Panc1 (cell line): ENCODE data around the gene MAPK10.

Experiments used
- POLR2AphosphoS5 ChIP-seq: IDR thresholded peaks from 2 replicates; pipeline ENCODE4 v1.6.1; 2012; ENCODE audit warnings: mild to moderate bottlenecking, low read depth, low read length, moderate library complexity
- TCF7L2 ChIP-seq: IDR thresholded peaks from 2 replicates; pipeline ENCODE4 v1.6.1; 2011; ENCODE audit warnings: mild to moderate bottlenecking, low read depth, low read length, inconsistent platforms
- TF ChIP-seq, protein P1 (sequence below): fragments of 450-650 bp; IDR thresholded peaks from 2 replicates; pipeline ENCODE4 v1.5.1; 2017; ENCODE audit warnings: mild to moderate bottlenecking
- TF ChIP-seq, protein P2 (sequence below), 2 experiments: IDR thresholded peaks; 2 replicates each; pipeline ENCODE4 v1.6.1; 2011 to 2012; ENCODE audit warnings: low read depth in 2 of 2, control low read depth in 1 of 2, low read length in 1 of 2, mild to moderate bottlenecking in 1 of 2, moderate library complexity in 1 of 2; ENCODE audit not compliant: insufficient read depth in 1 of 2

DNA sequence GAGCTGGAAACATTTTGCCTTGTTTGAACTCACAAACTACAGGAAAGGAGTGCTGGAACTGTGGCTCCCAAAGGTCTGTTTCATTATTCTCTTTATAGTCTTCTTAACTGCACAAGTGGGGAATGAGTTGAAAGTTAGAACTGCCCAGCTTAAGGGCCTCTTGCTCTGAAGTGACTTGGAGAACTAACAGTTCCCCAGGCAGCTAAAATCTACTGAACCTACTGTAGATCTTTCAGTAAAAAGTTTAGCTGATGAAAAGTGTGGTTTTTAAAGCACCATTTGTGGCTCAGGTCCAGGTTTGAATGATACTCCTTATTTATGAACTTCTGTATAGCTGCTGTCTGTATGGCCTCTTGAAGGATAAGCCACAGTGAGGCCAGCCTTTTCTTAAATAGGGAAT, 353.8 kb downstream of the MAPK10 start:
- TF ChIP-seq, protein P1, sequence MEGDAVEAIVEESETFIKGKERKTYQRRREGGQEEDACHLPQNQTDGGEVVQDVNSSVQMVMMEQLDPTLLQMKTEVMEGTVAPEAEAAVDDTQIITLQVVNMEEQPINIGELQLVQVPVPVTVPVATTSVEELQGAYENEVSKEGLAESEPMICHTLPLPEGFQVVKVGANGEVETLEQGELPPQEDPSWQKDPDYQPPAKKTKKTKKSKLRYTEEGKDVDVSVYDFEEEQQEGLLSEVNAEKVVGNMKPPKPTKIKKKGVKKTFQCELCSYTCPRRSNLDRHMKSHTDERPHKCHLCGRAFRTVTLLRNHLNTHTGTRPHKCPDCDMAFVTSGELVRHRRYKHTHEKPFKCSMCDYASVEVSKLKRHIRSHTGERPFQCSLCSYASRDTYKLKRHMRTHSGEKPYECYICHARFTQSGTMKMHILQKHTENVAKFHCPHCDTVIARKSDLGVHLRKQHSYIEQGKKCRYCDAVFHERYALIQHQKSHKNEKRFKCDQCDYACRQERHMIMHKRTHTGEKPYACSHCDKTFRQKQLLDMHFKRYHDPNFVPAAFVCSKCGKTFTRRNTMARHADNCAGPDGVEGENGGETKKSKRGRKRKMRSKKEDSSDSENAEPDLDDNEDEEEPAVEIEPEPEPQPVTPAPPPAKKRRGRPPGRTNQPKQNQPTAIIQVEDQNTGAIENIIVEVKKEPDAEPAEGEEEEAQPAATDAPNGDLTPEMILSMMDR, result no peak
- TF ChIP-seq POLR2AphosphoS5, result no peak
- TF ChIP-seq, protein P2, sequence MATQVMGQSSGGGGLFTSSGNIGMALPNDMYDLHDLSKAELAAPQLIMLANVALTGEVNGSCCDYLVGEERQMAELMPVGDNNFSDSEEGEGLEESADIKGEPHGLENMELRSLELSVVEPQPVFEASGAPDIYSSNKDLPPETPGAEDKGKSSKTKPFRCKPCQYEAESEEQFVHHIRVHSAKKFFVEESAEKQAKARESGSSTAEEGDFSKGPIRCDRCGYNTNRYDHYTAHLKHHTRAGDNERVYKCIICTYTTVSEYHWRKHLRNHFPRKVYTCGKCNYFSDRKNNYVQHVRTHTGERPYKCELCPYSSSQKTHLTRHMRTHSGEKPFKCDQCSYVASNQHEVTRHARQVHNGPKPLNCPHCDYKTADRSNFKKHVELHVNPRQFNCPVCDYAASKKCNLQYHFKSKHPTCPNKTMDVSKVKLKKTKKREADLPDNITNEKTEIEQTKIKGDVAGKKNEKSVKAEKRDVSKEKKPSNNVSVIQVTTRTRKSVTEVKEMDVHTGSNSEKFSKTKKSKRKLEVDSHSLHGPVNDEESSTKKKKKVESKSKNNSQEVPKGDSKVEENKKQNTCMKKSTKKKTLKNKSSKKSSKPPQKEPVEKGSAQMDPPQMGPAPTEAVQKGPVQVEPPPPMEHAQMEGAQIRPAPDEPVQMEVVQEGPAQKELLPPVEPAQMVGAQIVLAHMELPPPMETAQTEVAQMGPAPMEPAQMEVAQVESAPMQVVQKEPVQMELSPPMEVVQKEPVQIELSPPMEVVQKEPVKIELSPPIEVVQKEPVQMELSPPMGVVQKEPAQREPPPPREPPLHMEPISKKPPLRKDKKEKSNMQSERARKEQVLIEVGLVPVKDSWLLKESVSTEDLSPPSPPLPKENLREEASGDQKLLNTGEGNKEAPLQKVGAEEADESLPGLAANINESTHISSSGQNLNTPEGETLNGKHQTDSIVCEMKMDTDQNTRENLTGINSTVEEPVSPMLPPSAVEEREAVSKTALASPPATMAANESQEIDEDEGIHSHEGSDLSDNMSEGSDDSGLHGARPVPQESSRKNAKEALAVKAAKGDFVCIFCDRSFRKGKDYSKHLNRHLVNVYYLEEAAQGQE (IDR thresholded peaks at IDR 0.05; ENCODE audit: insufficient read depth in 1 of 2, low read depth in 2 of 2, low read length in 1 of 2), result no peak
- no peak for TF ChIP-seq TCF7L2
